Upper lobe of left lung (tissue), 6 donors: ENCODE results near the gene OFD1. TPM values are rescaled to one million over a fixed set of nuclear protein-coding genes. Genes with fewer than 3 reads are reported as not detected.
A peak's percentile ranks its signal among the peaks of the same experiment; 100 is the strongest.

Source experiments
- ATAC-seq, 2 donors: fragments of 200-7000 bp; cut with Tn5 transposase; one replicate each; pipeline ENCODE4 v1.9.1; 2022; ENCODE audit warnings: mild to moderate bottlenecking in 2 of 2, moderate library complexity in 2 of 2; ENCODE audit not compliant: low FRiP score in 2 of 2
- DNase-seq, 2 donors: peaks; one replicate each; pipeline ENCODE4 v3.0.0-alpha.2; 2019 to 2020
- H3K27ac ChIP-seq, 4 donors: fragments of 200-600 bp; sonication (generic); one replicate each; pipeline ENCODE4 v1.5.1; 2016 to 2019
- H3K27me3 ChIP-seq, 4 donors: fragments of 200-600 bp; sonication (generic); one replicate each; pipeline ENCODE4 v1.5.1; 2017 to 2019
- H3K36me3 ChIP-seq, 4 donors: fragments of 200-600 bp; sonication (generic); one replicate each; pipeline ENCODE4 v1.5.1; 2016 to 2019
- H3K4me1 ChIP-seq, 4 donors: fragments of 200-600 bp; sonication (generic); one replicate each; pipeline ENCODE4 v1.5.1; 2018 to 2019
- H3K4me3 ChIP-seq, 4 donors: fragments of 200-600 bp; sonication (generic); one replicate each; pipeline ENCODE4 v1.5.1; 2017 to 2019; ENCODE audit warnings: mild to moderate bottlenecking in 2 of 4, moderate library complexity in 1 of 4
- H3K9me3 ChIP-seq, 4 donors: fragments of 200-600 bp; sonication (generic); one replicate each; pipeline ENCODE4 v1.5.1; 2018 to 2019
- EP300 ChIP-seq, 4 donors: sonication (generic); formaldehyde crosslinking; IDR thresholded peaks; one replicate each; pipeline ENCODE4 v1.5.1; 2017; ENCODE audit warnings: antibody characterized with exemption in 4 of 4, control low read depth in 2 of 4
- POLR2A ChIP-seq, 4 donors: fragments of 450-650 bp; IDR thresholded peaks; one replicate each; pipeline ENCODE4 v1.5.1; 2016 to 2017; ENCODE audit warnings: antibody characterized with exemption in 4 of 4, mild to moderate bottlenecking in 2 of 4
- POLR2AphosphoS5 ChIP-seq, 2 donors: sonication (generic); formaldehyde crosslinking; IDR thresholded peaks; one replicate each; pipeline ENCODE4 v1.5.1; 2017; ENCODE audit warnings: antibody characterized with exemption in 2 of 2
- WGBS, 2 donors: methylation state at CpG; one replicate each; pipeline ENCODE4 v1.1.5; 2017 to 2018; 5-methylcytosine and 5-hydroxymethylcytosine counted together
- total RNA-seq, 6 donors: library from RNA; depleted of rRNA in 4 of 6; stranded (reverse); fragments of >200 nt in 4 of 6; gene quantifications; one replicate each; pipeline versions ENCODE4 v1.1.0 to v1.2.1, GENCODE V29; 2016 to 2021
- TF ChIP-seq, protein P1 (sequence below), 6 experiments: fragments of 450-650 bp in 4 of 6; fragments of 200-600 bp in 2 of 6; sonication (generic) in 2 of 6; IDR thresholded peaks; one replicate each; pipeline ENCODE4 v1.5.1; 2016 to 2019; ENCODE audit warnings: antibody characterized with exemption in 6 of 6
- donor health status: DM: no; HTN: no; CAD: no; lungs with moderate emphysema.
- donor health status: DM: no; HTN: yes; CAD: no; lungs with severe emphysema.

The OFD1 gene
- total RNA-seq, 6 donors from 2014 or later = 19.2 to 98.5 (median 37.0) TPM

DNA sequence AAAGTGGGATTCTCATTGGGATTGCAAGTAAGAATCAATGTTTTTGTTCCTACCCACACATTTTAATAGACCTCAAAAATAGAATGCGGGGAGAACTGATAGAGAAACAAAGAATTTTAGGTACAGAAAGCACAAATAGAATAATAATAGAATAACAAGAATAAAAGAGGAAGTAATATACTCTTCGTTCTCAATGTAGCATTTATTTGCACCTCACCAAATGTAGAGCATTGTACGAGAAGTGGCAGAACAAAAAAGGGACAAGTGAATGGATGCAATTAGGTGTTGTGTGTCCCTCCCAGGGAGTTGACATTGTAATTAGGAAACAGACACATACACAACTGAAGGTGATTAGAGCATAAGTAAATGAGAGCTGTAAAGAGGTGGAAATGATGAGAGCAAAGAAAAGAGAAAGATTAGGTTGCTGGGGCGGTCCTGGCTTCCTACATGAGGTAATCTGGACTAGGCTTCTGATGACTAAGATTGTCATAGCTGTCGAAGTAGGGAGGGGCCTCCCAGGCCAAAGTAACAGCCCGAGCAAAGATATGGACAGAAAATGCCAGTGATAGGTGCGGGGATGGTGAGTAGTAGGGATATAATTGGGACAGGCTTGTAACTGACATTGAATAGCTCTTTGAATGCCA lies 35.2 kb upstream of the OFD1 start:
- ATAC-seq = peak in 1 of 2 donors; percentile 65
- Histone ChIP-seq H3K4me1 (peaks cover 12 to 19% (median 15%) of the 10 kb centered on the region in 4 donors), H3K27me3 (no peaks in the 10 kb centered on the region), H3K36me3 (no peaks in the 10 kb centered on the region), H3K9me3 (no peaks in the 10 kb centered on the region), H3K27ac (no peak overlapping the region), H3K4me3 (no peak overlapping the region)
- no peak for DNase-seq
- 63% methylated on average over 7 of the region's 7 CpGs for WGBS, 2 donors
- TF ChIP-seq EP300 (IDR thresholded peaks at IDR 0.05) (no peak), POLR2AphosphoS5 (IDR thresholded peaks at IDR 0.05) (no peak), POLR2A (IDR thresholded peaks at IDR 0.05) (no peak)
- TF ChIP-seq, protein P1, sequence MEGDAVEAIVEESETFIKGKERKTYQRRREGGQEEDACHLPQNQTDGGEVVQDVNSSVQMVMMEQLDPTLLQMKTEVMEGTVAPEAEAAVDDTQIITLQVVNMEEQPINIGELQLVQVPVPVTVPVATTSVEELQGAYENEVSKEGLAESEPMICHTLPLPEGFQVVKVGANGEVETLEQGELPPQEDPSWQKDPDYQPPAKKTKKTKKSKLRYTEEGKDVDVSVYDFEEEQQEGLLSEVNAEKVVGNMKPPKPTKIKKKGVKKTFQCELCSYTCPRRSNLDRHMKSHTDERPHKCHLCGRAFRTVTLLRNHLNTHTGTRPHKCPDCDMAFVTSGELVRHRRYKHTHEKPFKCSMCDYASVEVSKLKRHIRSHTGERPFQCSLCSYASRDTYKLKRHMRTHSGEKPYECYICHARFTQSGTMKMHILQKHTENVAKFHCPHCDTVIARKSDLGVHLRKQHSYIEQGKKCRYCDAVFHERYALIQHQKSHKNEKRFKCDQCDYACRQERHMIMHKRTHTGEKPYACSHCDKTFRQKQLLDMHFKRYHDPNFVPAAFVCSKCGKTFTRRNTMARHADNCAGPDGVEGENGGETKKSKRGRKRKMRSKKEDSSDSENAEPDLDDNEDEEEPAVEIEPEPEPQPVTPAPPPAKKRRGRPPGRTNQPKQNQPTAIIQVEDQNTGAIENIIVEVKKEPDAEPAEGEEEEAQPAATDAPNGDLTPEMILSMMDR (IDR thresholded peaks at IDR 0.05) = no peak

DNA sequence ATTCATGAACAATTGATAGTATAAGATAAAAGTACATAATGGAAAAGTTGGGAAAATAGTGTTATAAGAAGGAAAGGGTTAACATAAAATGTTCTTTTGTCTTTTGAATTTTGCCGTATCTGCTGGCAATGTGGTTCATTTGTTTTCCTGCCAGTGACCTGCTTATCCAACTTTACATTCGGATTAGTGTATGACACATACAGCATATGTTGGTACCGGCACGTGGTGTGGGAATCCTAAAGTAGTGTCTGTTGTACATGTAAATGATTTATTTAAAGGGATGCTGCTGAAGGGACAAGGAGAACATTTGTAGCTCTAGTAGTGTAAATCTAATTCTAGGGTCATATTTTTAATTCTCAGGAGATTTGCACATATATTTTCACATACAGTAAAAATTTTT lies 34.2 kb upstream of the OFD1 start:
- ATAC-seq = no peak
- Histone ChIP-seq H3K4me1 (peaks cover 10 to 17% (median 12%) of the 10 kb centered on the region in 4 donors), H3K27me3 (no peaks in the 10 kb centered on the region), H3K36me3 (no peaks in the 10 kb centered on the region), H3K9me3 (no peaks in the 10 kb centered on the region), H3K27ac (no peak overlapping the region), H3K4me3 (no peak overlapping the region)
- TF ChIP-seq POLR2A (IDR thresholded peaks at IDR 0.05) (no peak), POLR2AphosphoS5 (IDR thresholded peaks at IDR 0.05) (no peak)
- WGBS, 2 donors = 67 to 72% methylated on average over 4 of the region's 4 CpGs
- DNase-seq = no peak

DNA sequence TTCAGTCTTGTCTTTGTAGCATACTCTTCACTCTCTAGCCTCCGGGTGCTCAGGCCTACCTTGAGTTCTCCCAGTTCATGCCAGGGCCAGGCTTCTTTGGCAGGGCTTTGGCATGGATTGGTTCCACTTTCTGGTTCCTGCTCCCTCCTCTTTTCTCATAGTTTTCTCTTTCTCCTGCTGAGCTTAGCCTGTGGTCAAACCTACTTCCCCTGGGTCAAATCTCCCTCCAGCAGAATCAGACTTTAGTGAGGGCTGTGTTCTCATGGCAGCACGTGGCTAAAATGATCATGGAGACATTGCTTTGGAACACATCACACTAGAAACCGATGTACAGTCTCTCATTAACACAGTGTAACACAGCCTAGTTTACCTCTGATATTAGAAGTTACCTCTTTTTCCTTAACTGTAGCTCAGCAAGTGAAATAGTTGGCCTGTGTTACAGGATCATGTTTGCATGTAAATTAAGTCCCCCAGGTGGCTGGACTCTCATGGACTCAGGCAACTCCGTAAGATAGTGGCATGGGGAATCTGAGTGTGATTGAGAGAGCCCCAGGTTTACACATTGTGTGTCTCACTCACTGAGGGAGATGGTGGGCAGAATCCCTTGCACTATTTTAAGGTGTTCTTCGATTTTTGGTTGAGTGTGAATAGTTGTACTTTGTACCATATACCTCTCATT lies 32.3 kb upstream of the OFD1 start:
- Histone ChIP-seq H3K27ac (no peak overlapping the region), H3K9me3 (no peaks in the 10 kb centered on the region), H3K27me3 (no peaks in the 10 kb centered on the region), H3K36me3 (no peaks in the 10 kb centered on the region), H3K4me3 (no peak overlapping the region), H3K4me1 (peaks cover 8 to 13% (median 12%) of the 10 kb centered on the region in 4 donors)
- WGBS, 2 donors = 80 to 88% methylated on average over 3 to 5 of the region's 5 CpGs
- TF ChIP-seq POLR2A (IDR thresholded peaks at IDR 0.05) = no peak
- TF ChIP-seq EP300 (IDR thresholded peaks at IDR 0.05) = no peak
- no peak for TF ChIP-seq POLR2AphosphoS5 (IDR thresholded peaks at IDR 0.05)
- TF ChIP-seq, protein P1 (IDR thresholded peaks at IDR 0.05) = no peak
- ATAC-seq (no peak), DNase-seq (no peak)

DNA sequence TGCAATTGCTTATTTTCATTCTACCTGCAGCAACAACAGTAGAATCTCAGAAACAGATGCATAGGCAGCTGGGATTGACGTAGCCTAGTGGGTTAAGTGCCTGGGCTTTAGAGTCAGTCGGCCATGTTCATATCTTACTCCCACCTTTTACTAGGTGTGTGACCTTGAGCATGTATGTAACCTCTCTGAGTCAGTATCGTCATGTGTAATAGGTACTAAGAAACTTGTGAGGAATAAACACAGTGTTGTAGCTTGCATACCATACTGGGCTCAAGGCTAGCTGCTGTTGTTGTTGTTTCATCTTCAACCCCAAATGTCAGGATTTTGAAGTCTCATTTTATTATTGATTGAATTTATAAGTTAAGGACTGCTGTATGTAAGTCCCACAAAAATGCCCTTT lies 31.4 kb upstream of the OFD1 start:
- ATAC-seq (no peak), DNase-seq (no peak)
- no peak for TF ChIP-seq EP300 (IDR thresholded peaks at IDR 0.05)
- no peak for TF ChIP-seq POLR2A (IDR thresholded peaks at IDR 0.05)
- Histone ChIP-seq H3K4me1 (peaks cover 8 to 13% (median 12%) of the 10 kb centered on the region in 4 donors), H3K36me3 (no peaks in the 10 kb centered on the region), H3K4me3 (no peak overlapping the region), H3K27ac (no peak overlapping the region), H3K27me3 (no peaks in the 10 kb centered on the region), H3K9me3 (no peaks in the 10 kb centered on the region)
- WGBS, 2 donors = 85 to 89% methylated on average over 3 of the region's 3 CpGs

DNA sequence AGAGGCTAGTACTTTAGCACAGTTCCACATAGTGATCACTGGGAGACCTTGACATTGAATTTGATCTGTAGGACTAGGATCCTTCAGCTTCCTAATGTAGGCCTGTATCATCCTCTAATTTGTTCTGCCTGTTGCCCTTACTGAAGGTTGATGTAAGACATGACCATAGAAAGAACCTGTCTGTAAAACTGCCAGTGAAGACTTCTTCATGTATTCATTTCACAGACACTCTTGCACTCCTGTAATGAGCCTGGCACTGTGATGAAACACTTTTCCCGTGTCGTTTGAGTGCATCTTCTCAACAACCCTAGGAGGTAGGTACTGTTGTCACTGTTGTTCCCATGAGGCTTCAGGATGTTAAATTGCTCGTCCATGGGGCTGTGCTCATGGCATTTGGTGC lies 31.0 kb upstream of the OFD1 start:
- H3K4me1 ChIP-seq = peaks cover 3 to 12% (median 9%) of the 10 kb centered on the region in 4 donors
- no peaks in the 10 kb centered on the region for H3K9me3 ChIP-seq
- H3K27me3 ChIP-seq = no peaks in the 10 kb centered on the region
- no peak for DNase-seq
- H3K27ac ChIP-seq = no peak overlapping the region
- WGBS, 2 donors = 71 to 76% methylated on average over 1 to 3 of the region's 3 CpGs
- H3K4me3 ChIP-seq = no peak overlapping the region
- no peaks in the 10 kb centered on the region for H3K36me3 ChIP-seq
- ATAC-seq = no peak
- no peak for TF ChIP-seq EP300 (IDR thresholded peaks at IDR 0.05)
- TF ChIP-seq POLR2AphosphoS5 (IDR thresholded peaks at IDR 0.05) = no peak
- TF ChIP-seq, protein P1 (IDR thresholded peaks at IDR 0.05) = no peak
- no peak for TF ChIP-seq POLR2A (IDR thresholded peaks at IDR 0.05)
